GM13976 (cell line): Measurements from ENCODE around the gene PSMD7.
"Not testable (repeated sequence)": the region's sequence is repeated elsewhere in the genome, so short reads cannot be mapped to it uniquely, and the experiment has no call there.

Source experiments
- DNase-seq: peaks from one replicate; pipeline ENCODE4 v3.0.0; 2012; ENCODE audit warnings: low spot score
- in situ Hi-C: fragments of 300-500 bp; cut with MboI; formaldehyde crosslinking; loops from one replicate; pipeline ENCODE4 v1.12.0; 2022; ENCODE audit warnings: low sequenced_read_pairs, mixed read lengths, inconsistent platforms; ENCODE audit not compliant: unreplicated experiment
- TF ChIP-seq, protein P1 (sequence below): IDR thresholded peaks from 2 replicates; pipeline ENCODE4 v1.5.1; 2012; ENCODE audit warnings: borderline replicate concordance, mild to moderate bottlenecking; ENCODE audit not compliant: insufficient read depth; ENCODE audit errors: extremely low read depth, missing control alignments, control extremely low read depth

The PSMD7 gene

DNA sequence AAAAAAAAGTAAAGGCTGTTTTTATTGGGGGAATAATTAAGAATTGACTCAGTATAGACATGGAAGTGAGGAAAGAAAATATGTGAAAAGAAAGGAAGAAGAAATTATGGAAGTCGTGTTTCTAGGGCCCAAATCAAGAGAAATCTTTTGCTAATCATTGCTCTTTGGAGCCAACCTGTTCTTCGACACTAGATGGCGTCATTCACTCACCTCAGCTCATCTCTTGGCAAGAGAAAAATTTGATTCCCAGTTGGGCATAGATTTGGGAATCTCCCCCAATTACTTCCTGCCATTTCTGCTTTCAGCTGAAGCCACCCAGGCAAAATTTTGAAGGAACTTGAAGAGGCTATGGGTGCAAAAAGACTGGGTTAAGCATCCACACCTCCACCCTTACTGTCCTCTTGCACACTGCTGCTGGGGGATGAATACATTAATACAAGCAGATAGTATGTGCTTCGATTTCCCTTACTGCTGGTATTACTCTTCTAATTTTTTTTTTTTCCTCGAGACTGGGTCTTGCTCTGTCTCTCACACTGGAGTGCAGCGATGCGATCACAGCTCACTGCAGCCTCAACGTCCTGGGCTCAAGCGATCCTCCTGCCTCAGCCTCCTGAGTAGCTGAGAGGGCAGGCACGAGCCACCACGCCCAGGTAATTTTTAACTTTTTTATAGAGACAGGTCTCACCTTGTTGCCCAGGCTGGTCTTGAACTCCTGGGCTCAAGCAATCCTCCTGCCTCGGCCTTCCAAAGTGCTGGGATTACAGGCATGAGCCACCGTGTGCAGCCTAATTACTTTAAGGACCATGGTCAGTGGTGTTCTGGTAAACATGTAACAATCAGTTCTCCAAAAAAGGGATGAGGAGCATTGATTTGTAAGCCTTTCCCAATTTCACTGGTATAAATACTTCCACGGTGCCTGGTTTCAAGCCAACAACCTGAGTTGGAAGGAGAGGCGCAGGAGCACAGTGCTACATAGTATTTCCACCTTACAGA is 13.5 kb downstream of the PSMD7 start:
- TF ChIP-seq, protein P1, sequence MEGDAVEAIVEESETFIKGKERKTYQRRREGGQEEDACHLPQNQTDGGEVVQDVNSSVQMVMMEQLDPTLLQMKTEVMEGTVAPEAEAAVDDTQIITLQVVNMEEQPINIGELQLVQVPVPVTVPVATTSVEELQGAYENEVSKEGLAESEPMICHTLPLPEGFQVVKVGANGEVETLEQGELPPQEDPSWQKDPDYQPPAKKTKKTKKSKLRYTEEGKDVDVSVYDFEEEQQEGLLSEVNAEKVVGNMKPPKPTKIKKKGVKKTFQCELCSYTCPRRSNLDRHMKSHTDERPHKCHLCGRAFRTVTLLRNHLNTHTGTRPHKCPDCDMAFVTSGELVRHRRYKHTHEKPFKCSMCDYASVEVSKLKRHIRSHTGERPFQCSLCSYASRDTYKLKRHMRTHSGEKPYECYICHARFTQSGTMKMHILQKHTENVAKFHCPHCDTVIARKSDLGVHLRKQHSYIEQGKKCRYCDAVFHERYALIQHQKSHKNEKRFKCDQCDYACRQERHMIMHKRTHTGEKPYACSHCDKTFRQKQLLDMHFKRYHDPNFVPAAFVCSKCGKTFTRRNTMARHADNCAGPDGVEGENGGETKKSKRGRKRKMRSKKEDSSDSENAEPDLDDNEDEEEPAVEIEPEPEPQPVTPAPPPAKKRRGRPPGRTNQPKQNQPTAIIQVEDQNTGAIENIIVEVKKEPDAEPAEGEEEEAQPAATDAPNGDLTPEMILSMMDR: peak; percentile 56
- in situ Hi-C loops: no loop called here
- DNase-seq: peak; percentile 67

DNA sequence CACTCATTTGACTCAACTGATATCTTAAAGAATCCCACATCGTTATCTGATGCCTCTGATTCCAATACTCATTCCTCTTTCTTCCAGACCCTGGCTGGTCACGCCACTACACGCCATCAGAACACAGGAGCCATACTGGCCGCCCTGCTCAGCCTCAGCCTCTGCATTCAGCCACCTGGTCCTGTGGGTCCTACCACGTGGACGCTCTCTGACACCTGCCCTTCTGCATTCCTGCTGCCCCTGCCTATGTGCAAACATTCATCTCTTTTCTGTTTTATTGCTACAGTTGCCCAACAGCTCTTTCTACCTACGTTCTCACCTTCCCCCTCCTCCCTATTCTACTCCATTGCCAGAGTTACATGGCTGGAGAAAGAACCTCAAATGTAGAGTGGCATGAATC is 18.4 kb downstream of the PSMD7 start:
- TF ChIP-seq, protein P1: no peak
- in situ Hi-C loops: no loop called here

DNA sequence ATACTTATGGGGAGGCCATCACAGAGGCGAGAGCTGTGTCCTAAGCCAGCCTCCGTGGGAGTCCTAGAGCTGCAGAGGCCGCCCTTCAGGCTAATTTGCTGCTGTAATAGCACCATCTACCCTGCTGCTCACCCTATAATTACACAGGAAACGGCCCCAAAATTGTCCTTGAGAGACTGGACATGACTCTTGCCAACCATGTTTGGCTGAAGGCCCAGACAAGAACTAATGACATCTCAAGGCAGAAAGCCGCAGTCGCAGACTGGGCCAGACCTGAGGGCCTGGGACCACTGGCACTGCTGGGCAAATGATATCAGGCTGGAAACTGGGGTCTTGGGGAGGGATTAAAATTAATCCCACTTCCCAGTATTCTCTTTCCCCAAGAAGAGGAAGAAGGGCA is 24.1 kb downstream of the PSMD7 start:
- no peak for DNase-seq
- in situ Hi-C loops: no loop called here

More for the DNA sequence above, 18.4 kb downstream of the PSMD7 start:
- DNase-seq: no peak

DNA sequence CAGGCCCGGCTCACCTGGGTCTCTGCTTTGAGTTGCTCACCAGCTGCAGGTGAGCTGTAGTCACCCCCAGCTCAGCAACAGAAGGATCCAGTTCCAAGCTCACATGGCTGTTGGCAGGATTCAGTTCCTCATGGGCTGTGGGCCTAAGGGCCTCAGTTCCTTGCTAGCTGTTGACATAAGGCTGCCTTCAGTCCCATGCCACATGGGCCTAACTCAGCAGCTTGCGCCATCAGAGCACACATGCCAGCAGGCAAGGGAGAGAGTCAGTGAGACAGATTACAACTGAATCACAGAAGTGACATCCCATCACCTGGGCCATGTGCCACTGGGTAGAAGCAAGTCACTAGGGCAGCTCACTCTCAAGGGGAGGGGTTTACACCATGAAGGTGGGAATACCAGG is 24.7 kb downstream of the PSMD7 start:
- TF ChIP-seq, protein P1: no peak
- DNase-seq: no peak
- in situ Hi-C loops: no loop called here

More for the DNA sequence above, 24.1 kb downstream of the PSMD7 start:
- TF ChIP-seq, protein P1: no peak

DNA sequence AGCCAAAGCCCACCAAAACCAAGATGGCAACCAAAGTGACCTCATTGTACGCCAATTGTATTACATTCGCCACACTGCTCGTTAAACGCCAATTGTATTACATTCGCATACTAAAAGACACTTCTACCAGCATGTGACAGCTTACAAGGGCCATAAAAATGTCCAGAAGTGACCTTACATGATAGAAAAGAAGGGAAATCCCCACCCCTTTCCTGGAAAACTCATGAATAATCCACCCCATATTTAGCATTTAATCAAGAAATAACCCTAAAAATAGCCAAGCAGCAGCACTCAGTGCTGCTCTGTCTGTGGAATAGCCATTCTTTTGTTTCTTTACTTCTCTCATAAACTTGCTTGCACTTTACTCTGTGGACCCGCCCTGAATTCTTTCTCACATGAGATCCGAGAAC is 25.7 kb downstream of the PSMD7 start:
- TF ChIP-seq, protein P1: no peak
- in situ Hi-C loops: no loop called here
- DNase-seq: no peak

DNA sequence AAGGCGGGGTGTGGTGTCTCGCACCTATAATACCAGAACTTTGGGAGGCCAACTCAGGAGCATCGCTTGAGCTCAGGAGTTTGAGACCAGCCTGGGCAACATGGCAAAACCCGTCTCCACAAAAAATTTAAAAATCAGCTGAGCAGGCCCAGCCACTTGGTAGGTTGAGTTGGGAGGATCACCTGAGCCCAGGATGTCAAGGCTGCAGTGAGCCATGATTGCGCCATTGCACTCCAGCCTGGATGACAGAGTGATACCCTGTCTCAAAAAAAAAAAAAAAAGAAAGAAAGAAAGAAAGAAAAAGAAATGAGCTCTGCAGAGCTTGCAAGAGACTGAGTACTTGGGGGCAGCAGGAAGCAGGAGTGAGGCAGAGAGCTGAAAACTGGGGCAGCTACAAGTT is 28.2 kb downstream of the PSMD7 start:
- in situ Hi-C loops, DNase-seq: not testable (repeated sequence)

DNA sequence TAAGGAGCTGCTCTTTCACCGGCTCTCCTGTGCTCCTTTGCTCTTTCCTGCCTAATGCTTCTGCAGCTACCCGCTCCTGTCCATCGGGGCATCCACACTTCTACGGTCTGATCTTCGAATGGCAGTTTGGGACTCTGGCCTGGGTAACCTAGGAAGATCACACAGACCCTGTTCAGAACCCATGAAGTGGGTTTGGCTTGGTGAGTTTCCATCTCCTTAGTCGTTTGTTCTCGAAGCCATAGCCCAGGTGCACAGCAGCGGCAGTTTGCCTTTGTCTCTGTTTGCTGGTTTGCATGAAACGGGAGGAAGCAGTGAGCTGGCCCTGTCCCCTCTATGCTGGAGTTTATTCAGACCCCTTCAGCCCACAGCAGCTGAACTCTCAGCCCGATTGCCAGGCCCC is 29.0 kb downstream of the PSMD7 start:
- DNase-seq: no peak
- TF ChIP-seq, protein P1: no peak
- in situ Hi-C loops: no loop called here

DNA sequence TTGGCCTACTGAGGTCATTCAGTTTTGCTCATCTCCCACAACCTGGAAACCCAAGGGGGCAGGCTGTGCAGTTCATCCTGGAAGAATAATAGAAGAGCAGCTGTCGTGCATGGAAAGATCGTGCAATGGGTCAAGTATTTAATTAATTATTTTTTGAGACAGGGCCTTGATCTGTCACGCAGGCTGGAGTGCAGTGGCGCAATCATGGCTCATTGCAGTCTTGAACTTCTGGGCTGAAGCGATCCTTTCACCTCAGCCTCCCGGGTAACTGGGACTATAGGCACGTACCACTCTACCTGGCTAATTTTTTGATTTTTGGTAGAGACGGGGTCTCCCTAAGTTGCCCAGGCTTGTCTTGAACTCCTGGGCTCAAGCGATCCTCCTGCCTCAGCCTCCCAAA is 31.7 kb downstream of the PSMD7 start:
- DNase-seq, in situ Hi-C loops: not testable (repeated sequence)

DNA sequence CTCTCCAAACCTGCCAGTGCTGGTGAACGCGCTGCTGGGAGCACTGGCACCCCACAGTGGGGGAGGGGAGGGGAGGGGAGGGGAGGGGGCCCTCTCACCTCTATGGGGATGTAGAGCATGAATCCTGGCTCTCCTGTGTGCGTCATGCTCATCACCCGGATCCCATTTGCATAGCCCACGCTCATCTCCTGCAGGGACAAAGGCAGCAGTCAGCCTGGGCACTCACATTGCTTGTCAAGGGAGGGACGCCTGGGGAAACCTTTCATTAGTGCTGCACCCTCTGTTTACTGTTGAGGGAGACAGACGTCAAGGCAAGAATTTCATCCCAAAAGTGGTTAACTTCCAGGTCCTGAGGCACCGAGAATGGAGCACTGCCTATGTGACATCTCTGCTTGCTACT is 35.9 kb downstream of the PSMD7 start:
- DNase-seq, in situ Hi-C loops: not testable (repeated sequence)

DNA sequence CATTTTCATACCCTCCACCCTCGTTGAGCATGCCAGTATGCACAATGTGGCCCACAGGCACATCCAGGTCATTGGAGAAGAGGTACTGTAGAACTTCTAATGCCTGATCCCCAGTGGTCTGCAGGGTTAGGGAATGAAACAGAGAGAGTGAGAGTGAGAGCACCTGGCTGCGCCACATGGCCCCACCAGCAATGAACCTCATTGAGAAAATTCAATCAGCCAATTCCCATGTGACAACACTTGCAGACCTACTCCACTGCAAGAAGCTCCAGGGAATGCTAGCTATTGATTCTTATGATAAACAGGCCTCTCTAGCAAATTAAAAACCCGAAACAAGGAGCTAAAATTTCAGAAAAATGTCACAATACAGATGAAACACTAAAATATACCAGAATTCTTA is 40.9 kb downstream of the PSMD7 start:
- in situ Hi-C loops, DNase-seq: not testable (repeated sequence)
